ENCODE results near the gene MGAT5. TPM values are rescaled to one million over a fixed set of nuclear protein-coding genes. Genes with fewer than 3 reads are reported as not detected.

The MGAT5 gene
- total RNA-seq, 1 experiment from 2014 or later: 34.0 TPM

DNA sequence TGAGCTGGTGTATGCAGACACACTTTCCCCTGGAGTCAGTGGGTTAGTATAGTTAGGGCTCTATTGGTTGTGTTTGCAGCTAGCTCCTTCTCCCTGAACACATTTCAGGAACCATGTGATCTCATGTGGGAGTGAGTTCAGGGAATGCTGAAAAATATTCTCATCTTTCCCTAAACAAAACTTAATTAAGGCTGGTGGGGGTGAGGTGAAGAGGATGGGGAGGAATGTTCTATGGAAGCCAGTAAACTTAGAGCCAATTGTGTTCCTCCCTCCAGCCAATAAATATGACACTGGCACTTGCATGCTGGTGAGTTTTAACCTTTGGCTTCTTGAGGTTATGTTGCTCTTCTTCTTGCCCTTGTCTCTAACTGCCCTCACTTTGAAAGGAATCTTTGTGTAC lies 952 bp downstream of the MGAT5 start (continued):
- no peak for TF ChIP-seq POLR2AphosphoS5 (IDR thresholded peaks at IDR 0.05; ENCODE audit: low read depth, low read length)
- no peak for TF ChIP-seq YY1 (IDR thresholded peaks at IDR 0.05; ENCODE audit: extremely low read depth, insufficient replicate concordance, low read depth, low read length)
- TF ChIP-seq SIN3A (IDR thresholded peaks at IDR 0.05; ENCODE audit: low read depth): no peak
- no peak for TF ChIP-seq RAD21 (IDR thresholded peaks at IDR 0.05; ENCODE audit: low read depth)

DNA sequence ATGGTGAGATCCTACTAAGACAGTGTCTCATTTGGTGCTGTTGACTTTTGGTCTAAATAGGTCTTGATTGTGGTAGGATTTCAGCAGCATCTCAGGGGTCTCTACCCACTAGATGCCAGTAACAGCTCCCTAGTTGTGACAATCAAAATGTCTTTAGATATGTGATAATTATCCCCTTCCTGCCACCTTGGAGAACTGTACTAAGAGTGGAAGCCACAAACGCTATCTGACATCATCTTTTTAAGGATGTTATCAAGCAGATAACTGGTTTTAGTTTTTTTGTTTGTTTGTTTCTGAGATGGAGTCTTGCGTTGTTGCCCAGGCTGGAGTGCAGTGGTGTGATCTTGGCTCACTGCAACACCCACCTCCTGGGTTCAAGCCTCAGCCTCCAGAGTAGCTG lies 3.1 kb downstream of the MGAT5 start:
- no peaks in the 10 kb centered on the region for H3K9me2 ChIP-seq (ENCODE audit: insufficient read depth)
- H3K27me3 ChIP-seq (ENCODE audit: insufficient read depth, low read length): no peaks in the 10 kb centered on the region
- ATAC-seq (no peak), DNase-seq (ENCODE audit: low read depth, low spot score) (no peak)
- ChIA-PET RAD21 (ENCODE audit: low non-redundant PET in 1 of 2, low total read pairs in 2 of 2, uncharacterized antibody in 2 of 2, unreplicated experiment in 2 of 2) (no interaction called here), POLR2A (no interaction called here), CTCF (no interaction called here)
- H3K4me1 ChIP-seq (ENCODE audit: control insufficient read depth in 1 of 2, insufficient read depth in 2 of 2, low read length in 2 of 2): no peaks in the 10 kb centered on the region
- no peak overlapping the region for H3K9ac ChIP-seq (ENCODE audit: low read length)
- no peak overlapping the region for H3K4me3 ChIP-seq (replicated peaks in 1 of 2; ENCODE audit: low read depth in 1 of 2, low read length in 2 of 2)
- H3K27ac ChIP-seq (ENCODE audit: low read depth, low read length): no peak overlapping the region
- H2AFZ ChIP-seq (ENCODE audit: low read depth, low read length, poor library complexity, severe bottlenecking): no peak overlapping the region
- no TSS peak for BruUV-seq (replicated peaks)
- no peaks in the 10 kb centered on the region for H3K79me2 ChIP-seq (ENCODE audit: insufficient read depth, low read length)
- H3K36me3 ChIP-seq (ENCODE audit: control insufficient read depth in 1 of 2, insufficient read depth in 2 of 2, low read length in 2 of 2): no peaks in the 10 kb centered on the region
- H3K9me3 ChIP-seq (ENCODE audit: control insufficient read depth in 1 of 2, insufficient read depth in 1 of 2, low read depth in 1 of 2, low read length in 2 of 2): no peaks in the 10 kb centered on the region
- H4K20me1 ChIP-seq (ENCODE audit: insufficient read depth): no peaks in the 10 kb centered on the region
- TF ChIP-seq SIN3A (IDR thresholded peaks at IDR 0.05; ENCODE audit: low read depth) (no peak), CBX3 (IDR thresholded peaks at IDR 0.05; ENCODE audit: low read depth) (no peak), POLR2AphosphoS5 (IDR thresholded peaks at IDR 0.05; ENCODE audit: low read depth, low read length) (no peak), MAX (IDR thresholded peaks at IDR 0.05) (no peak), ZNF274 (IDR thresholded peaks at IDR 0.05; ENCODE audit: low read depth, low read length) (no peak), ATF3 (IDR thresholded peaks at IDR 0.05) (no peak)
- TF ChIP-seq, protein P1, sequence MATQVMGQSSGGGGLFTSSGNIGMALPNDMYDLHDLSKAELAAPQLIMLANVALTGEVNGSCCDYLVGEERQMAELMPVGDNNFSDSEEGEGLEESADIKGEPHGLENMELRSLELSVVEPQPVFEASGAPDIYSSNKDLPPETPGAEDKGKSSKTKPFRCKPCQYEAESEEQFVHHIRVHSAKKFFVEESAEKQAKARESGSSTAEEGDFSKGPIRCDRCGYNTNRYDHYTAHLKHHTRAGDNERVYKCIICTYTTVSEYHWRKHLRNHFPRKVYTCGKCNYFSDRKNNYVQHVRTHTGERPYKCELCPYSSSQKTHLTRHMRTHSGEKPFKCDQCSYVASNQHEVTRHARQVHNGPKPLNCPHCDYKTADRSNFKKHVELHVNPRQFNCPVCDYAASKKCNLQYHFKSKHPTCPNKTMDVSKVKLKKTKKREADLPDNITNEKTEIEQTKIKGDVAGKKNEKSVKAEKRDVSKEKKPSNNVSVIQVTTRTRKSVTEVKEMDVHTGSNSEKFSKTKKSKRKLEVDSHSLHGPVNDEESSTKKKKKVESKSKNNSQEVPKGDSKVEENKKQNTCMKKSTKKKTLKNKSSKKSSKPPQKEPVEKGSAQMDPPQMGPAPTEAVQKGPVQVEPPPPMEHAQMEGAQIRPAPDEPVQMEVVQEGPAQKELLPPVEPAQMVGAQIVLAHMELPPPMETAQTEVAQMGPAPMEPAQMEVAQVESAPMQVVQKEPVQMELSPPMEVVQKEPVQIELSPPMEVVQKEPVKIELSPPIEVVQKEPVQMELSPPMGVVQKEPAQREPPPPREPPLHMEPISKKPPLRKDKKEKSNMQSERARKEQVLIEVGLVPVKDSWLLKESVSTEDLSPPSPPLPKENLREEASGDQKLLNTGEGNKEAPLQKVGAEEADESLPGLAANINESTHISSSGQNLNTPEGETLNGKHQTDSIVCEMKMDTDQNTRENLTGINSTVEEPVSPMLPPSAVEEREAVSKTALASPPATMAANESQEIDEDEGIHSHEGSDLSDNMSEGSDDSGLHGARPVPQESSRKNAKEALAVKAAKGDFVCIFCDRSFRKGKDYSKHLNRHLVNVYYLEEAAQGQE (IDR thresholded peaks at IDR 0.05; ENCODE audit: low read depth): no peak
- intact Hi-C loops (cut with micrococcal nuclease): no loop called here
- H3K4me2 ChIP-seq (ENCODE audit: low read length): no peak overlapping the region

All from HCT116 (cell line).